Measurements from ENCODE around the gene CCDC12.

CCDC12 gene

GRCh38 chr3:46946856-46947545 is 29.5 kb downstream of the CCDC12 start:
- no peak for TF ChIP-seq ZNF274 (IDR thresholded peaks at IDR 0.05; ENCODE audit: low read depth, low read length)
- no peak for TF ChIP-seq SUZ12 (IDR thresholded peaks at IDR 0.05; ENCODE audit: extremely low read depth, insufficient read depth, insufficient read length)
- TF ChIP-seq YY1 (IDR thresholded peaks at IDR 0.05; ENCODE audit: insufficient read depth, insufficient read length) = no peak
- Histone ChIP-seq H3K9ac (ENCODE audit: insufficient read length, low read depth) (no peak overlapping the region), H3K36me3 (ENCODE audit: insufficient read depth, insufficient read length, low read length) (peaks cover 44% of the 10 kb centered on the region), H3K4me3 (ENCODE audit: insufficient read length, low read depth) (no peak overlapping the region), H3K27me3 (ENCODE audit: insufficient read depth, insufficient read length) (no peaks in the 10 kb centered on the region), H3K9me3 (ENCODE audit: insufficient read depth, low read length) (no peaks in the 10 kb centered on the region), H3K4me1 (ENCODE audit: insufficient read depth, insufficient read length) (peaks cover 32% of the 10 kb centered on the region)
- no peak for DNase-seq (ENCODE audit: low read depth, low spot score)

- TF ChIP-seq YY1 (IDR thresholded peaks at IDR 0.05; ENCODE audit: insufficient read depth, insufficient read length) (no peak), SUZ12 (IDR thresholded peaks at IDR 0.05; ENCODE audit: extremely low read depth, insufficient read depth, insufficient read length) (no peak), ZNF274 (IDR thresholded peaks at IDR 0.05; ENCODE audit: low read depth, low read length) (no peak)
- Histone ChIP-seq H3K27me3 (ENCODE audit: insufficient read depth, insufficient read length) (no peaks in the 10 kb centered on the region), H3K9me3 (ENCODE audit: insufficient read depth, low read length) (no peaks in the 10 kb centered on the region), H3K4me1 (ENCODE audit: insufficient read depth, insufficient read length) (peaks cover 32% of the 10 kb centered on the region), H3K36me3 (ENCODE audit: insufficient read depth, insufficient read length, low read length) (peaks cover 47% of the 10 kb centered on the region), H3K9ac (ENCODE audit: insufficient read length, low read depth) (no peak overlapping the region), H3K4me3 (ENCODE audit: insufficient read length, low read depth) (no peak overlapping the region)
- DNase-seq (ENCODE audit: low read depth, low spot score) = no peak
Measured at GRCh38 chr3:46946416-46946815, 30.1 kb downstream of the CCDC12 start.

DNA sequence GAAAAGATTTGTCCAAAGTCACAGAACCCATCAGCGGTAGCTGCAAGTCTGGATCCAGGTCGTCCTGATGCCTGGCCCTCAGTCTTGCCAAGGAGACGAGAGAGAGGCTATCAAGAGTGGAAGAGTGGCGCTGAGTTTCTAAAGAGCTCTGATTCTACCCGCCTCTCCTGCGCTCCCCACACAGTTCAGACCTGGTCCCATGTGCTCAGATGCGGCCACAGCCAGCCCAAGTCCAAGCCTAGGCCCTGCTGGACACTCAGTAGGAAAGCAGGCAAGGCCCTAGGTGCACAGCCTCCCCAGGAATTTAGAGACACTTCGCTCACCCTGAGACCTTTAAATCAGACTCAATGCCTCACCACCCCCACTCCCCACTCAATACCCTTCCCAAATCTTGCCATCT is 32.4 kb downstream of the CCDC12 start:
- Histone ChIP-seq H3K36me3 (ENCODE audit: insufficient read depth, insufficient read length, low read length) (peaks cover 66% of the 10 kb centered on the region), H3K27me3 (ENCODE audit: insufficient read depth, insufficient read length) (no peaks in the 10 kb centered on the region), H3K9ac (ENCODE audit: insufficient read length, low read depth) (no peak overlapping the region), H3K4me1 (ENCODE audit: insufficient read depth, insufficient read length) (peaks cover 28% of the 10 kb centered on the region), H3K4me3 (ENCODE audit: insufficient read length, low read depth) (no peak overlapping the region), H3K9me3 (ENCODE audit: insufficient read depth, low read length) (no peaks in the 10 kb centered on the region)
- TF ChIP-seq ZNF274 (IDR thresholded peaks at IDR 0.05; ENCODE audit: low read depth, low read length) (no peak), SUZ12 (IDR thresholded peaks at IDR 0.05; ENCODE audit: extremely low read depth, insufficient read depth, insufficient read length) (no peak), YY1 (IDR thresholded peaks at IDR 0.05; ENCODE audit: insufficient read depth, insufficient read length) (no peak)
- no peak for DNase-seq (ENCODE audit: low read depth, low spot score)

GRCh38 chr3:46943237-46944187 is 33.0 kb downstream of the CCDC12 start:
- Histone ChIP-seq H3K4me3 (ENCODE audit: insufficient read length, low read depth) (no peak overlapping the region), H3K27me3 (ENCODE audit: insufficient read depth, insufficient read length) (no peaks in the 10 kb centered on the region), H3K36me3 (ENCODE audit: insufficient read depth, insufficient read length, low read length) (peaks cover 68% of the 10 kb centered on the region), H3K9ac (ENCODE audit: insufficient read length, low read depth) (no peak overlapping the region), H3K4me1 (ENCODE audit: insufficient read depth, insufficient read length) (peaks cover 22% of the 10 kb centered on the region), H3K9me3 (ENCODE audit: insufficient read depth, low read length) (no peaks in the 10 kb centered on the region)
- DNase-seq (ENCODE audit: low read depth, low spot score) = no peak
- no peak for TF ChIP-seq SUZ12 (IDR thresholded peaks at IDR 0.05; ENCODE audit: extremely low read depth, insufficient read depth, insufficient read length)
- no peak for TF ChIP-seq ZNF274 (IDR thresholded peaks at IDR 0.05; ENCODE audit: low read depth, low read length)
- TF ChIP-seq YY1 (IDR thresholded peaks at IDR 0.05; ENCODE audit: insufficient read depth, insufficient read length) = no peak

DNA sequence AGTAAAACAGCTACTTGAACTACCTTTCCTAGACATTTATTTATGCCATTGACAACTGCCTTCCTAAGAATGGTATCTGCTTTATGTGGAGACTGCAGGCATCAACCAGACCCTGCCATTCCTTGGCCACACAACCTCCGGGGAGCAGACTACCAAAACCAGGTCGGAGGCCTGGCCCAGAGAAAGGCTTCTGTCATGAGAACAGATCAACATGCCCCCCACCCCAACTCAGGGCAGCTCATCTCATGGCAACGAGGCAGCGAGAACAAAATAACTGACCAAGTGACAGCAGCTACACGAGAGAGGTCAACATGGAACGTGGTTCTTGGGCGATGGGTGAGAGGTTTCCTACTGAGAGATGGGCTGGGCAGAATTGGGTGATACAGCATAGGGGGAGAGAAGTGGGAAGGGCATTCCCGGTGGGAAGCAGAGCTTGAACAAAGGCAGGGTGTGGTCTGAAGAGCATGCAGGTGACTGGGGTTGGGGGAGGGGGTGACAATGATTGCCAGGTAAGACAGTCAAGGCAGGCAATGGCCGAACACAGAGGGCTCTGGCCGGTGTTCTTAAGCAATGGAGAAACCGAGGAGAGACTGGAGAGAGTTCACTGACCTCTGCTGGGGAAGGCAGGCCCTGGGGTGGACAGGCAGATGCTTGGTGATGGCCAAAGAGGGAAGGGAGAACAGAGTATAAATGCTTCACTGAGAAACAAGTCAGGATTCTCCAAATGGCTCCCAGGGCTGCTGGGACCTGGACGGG is 33.9 kb downstream of the CCDC12 start:
- TF ChIP-seq SUZ12 (IDR thresholded peaks at IDR 0.05; ENCODE audit: extremely low read depth, insufficient read depth, insufficient read length) (no peak), YY1 (IDR thresholded peaks at IDR 0.05; ENCODE audit: insufficient read depth, insufficient read length) (no peak), ZNF274 (IDR thresholded peaks at IDR 0.05; ENCODE audit: low read depth, low read length) (no peak)
- Histone ChIP-seq H3K4me1 (ENCODE audit: insufficient read depth, insufficient read length) (peaks cover 19% of the 10 kb centered on the region), H3K9ac (ENCODE audit: insufficient read length, low read depth) (no peak overlapping the region), H3K9me3 (ENCODE audit: insufficient read depth, low read length) (no peaks in the 10 kb centered on the region), H3K36me3 (ENCODE audit: insufficient read depth, insufficient read length, low read length) (peaks cover 69% of the 10 kb centered on the region), H3K4me3 (ENCODE audit: insufficient read length, low read depth) (no peak overlapping the region), H3K27me3 (ENCODE audit: insufficient read depth, insufficient read length) (no peaks in the 10 kb centered on the region)
- DNase-seq (ENCODE audit: low read depth, low spot score) = no peak

DNA sequence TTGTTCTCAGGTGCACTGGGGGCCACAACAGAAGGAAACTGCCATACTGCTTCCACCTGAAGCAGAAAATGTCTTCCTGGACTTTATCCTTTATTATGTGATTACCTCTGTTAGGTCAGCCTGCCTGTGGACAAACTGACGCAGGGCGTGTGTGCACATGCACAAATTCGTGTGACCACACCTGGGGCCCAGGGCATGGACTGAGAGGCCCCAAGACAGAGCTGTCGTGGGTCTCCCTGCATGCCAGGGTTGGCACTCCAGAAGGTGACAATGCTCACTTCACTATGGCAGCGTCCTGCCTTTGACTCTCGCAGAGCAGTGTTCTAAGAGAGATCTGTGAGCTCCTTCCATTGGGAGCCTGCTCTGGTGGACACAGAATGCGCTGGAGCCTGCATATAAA is 34.5 kb downstream of the CCDC12 start:
- Histone ChIP-seq H3K4me1 (ENCODE audit: insufficient read depth, insufficient read length) (peaks cover 16% of the 10 kb centered on the region), H3K9ac (ENCODE audit: insufficient read length, low read depth) (no peak overlapping the region), H3K9me3 (ENCODE audit: insufficient read depth, low read length) (no peaks in the 10 kb centered on the region), H3K4me3 (ENCODE audit: insufficient read length, low read depth) (no peak overlapping the region), H3K36me3 (ENCODE audit: insufficient read depth, insufficient read length, low read length) (peaks cover 69% of the 10 kb centered on the region), H3K27me3 (ENCODE audit: insufficient read depth, insufficient read length) (no peaks in the 10 kb centered on the region)
- TF ChIP-seq SUZ12 (IDR thresholded peaks at IDR 0.05; ENCODE audit: extremely low read depth, insufficient read depth, insufficient read length) (no peak), YY1 (IDR thresholded peaks at IDR 0.05; ENCODE audit: insufficient read depth, insufficient read length) (no peak), ZNF274 (IDR thresholded peaks at IDR 0.05; ENCODE audit: low read depth, low read length) (no peak)
- no peak for DNase-seq (ENCODE audit: low read depth, low spot score)

Measured in NT2/D1 (cell line).